A549 (cell line): ENCODE results near the gene UBAC2.

Source experiments
- CTCF ChIP-seq: fragments of >200 bp; sonication (Bioruptor Twin); formaldehyde crosslinking; IDR thresholded peaks from 3 replicates; pipeline ENCODE4 v1.5.1; 2016
- POLR2AphosphoS2 ChIP-seq: conservative IDR thresholded peaks from 2 replicates; pipeline ENCODE4 v1.6.1; 2012; ENCODE audit warnings: low read length, improper control_type of control experiment, inconsistent platforms

- no peak for TF ChIP-seq CTCF
- TF ChIP-seq POLR2AphosphoS2 = no peak
These were observed 77.0 kb downstream of the UBAC2 start for GRCh38 chr13:99277629-99278028.
